ENCODE measurements around the gene SH3GLB1. TPM values are rescaled to one million over a fixed set of nuclear protein-coding genes. Genes with fewer than 3 reads are reported as not detected.

Gene SH3GLB1
- total and polyA plus RNA-seq, 4 experiments from 2014 or later, result 45.0 to 59.6 (median 55.0) TPM

- peaks cover 27% of the 10 kb centered on the region for H3K4me1 ChIP-seq (ENCODE audit: insufficient read depth, low read length)
- no peaks in the 10 kb centered on the region for H3K9me3 Mint-ChIP-seq
- no peak for DNase-seq
- intact Hi-C loops (cut with micrococcal nuclease), result no loop called here
- H3K4me3 ChIP-seq (ENCODE audit: low read length in 2 of 2), result no peak overlapping the region
- H3K9me3 ChIP-seq (ENCODE audit: control insufficient read depth in 1 of 2, low read length in 2 of 2), result no peaks in the 10 kb centered on the region
- H3K36me3 Mint-ChIP-seq, result peaks cover 22 to 46% of the 10 kb centered on the region in 2 donors
- no peaks in the 10 kb centered on the region for H3K27me3 ChIP-seq (ENCODE audit: insufficient read depth, low read length)
- H3K36me3 ChIP-seq (ENCODE audit: insufficient read depth, low read length), result peaks cover 14% of the 10 kb centered on the region
- POLR2A ChIA-PET (ENCODE audit: partially characterized antibody), result interaction anchor here (8.3 kb wide), 1 partner anchor 14 kb away, joined by 133 read pairs; the partner anchor contains the start of gene SH3GLB1
- H3K4me1 Mint-ChIP-seq, result peaks cover 20 to 35% (median 24%) of the 10 kb centered on the region in 4 donors
- no peak overlapping the region for H3K4me3 Mint-ChIP-seq
- CTCF ChIA-PET (ENCODE audit: partially characterized antibody), result interaction anchor here (9.5 kb wide), 1 partner anchor 13 kb away, joined by 165 read pairs; the partner anchor contains the start of gene SH3GLB1
- H3K27me3 Mint-ChIP-seq, result no peaks in the 10 kb centered on the region
- no peak overlapping the region for H3K27ac ChIP-seq (ENCODE audit: low read depth, low read length)
- no peak overlapping the region for H3K27ac Mint-ChIP-seq
Measured at GRCh38 chr1:86718786-86719185, 14.4 kb downstream of the SH3GLB1 start.

GRCh38 chr1:86731416-86731815 is 27.0 kb downstream of the SH3GLB1 start:
- Histone ChIP-seq H3K4me3 (ENCODE audit: low read length in 2 of 2) (no peak overlapping the region), H3K27me3 (ENCODE audit: insufficient read depth, low read length) (no peaks in the 10 kb centered on the region), H3K4me1 (ENCODE audit: insufficient read depth, low read length) (no peaks in the 10 kb centered on the region), H3K27ac (ENCODE audit: low read depth, low read length) (no peak overlapping the region), H3K36me3 (ENCODE audit: insufficient read depth, low read length) (peaks cover 17% of the 10 kb centered on the region), H3K9me3 (ENCODE audit: control insufficient read depth in 1 of 2, low read length in 2 of 2) (no peaks in the 10 kb centered on the region)
- H3K27me3 Mint-ChIP-seq, result no peaks in the 10 kb centered on the region
- DNase-seq, result no peak
- CTCF ChIA-PET (ENCODE audit: partially characterized antibody), result interaction anchor here (1.5 to 1.6 kb wide), 2 partner anchors 8 to 27 kb away, joined by 5 to 6 read pairs; partner anchors contain the start of gene SH3GLB1
- H3K27ac Mint-ChIP-seq, result peak overlapping the region in 2 of 7 donors; percentile 26 to 62
- peaks cover 4 to 14% (median 9%) of the 10 kb centered on the region in 4 donors for H3K4me1 Mint-ChIP-seq
- POLR2A ChIA-PET (ENCODE audit: partially characterized antibody), result interaction anchor here (0.6 to 1.2 kb wide), 2 partner anchors 9 to 27 kb away, joined by 3 read pairs; partner anchors contain the start of gene SH3GLB1
- no peak overlapping the region for H3K4me3 Mint-ChIP-seq
- H3K9me3 Mint-ChIP-seq, result no peaks in the 10 kb centered on the region
- peaks cover 32 to 59% of the 10 kb centered on the region in 2 donors for H3K36me3 Mint-ChIP-seq
- intact Hi-C loops (cut with micrococcal nuclease), result no loop called here

DNA sequence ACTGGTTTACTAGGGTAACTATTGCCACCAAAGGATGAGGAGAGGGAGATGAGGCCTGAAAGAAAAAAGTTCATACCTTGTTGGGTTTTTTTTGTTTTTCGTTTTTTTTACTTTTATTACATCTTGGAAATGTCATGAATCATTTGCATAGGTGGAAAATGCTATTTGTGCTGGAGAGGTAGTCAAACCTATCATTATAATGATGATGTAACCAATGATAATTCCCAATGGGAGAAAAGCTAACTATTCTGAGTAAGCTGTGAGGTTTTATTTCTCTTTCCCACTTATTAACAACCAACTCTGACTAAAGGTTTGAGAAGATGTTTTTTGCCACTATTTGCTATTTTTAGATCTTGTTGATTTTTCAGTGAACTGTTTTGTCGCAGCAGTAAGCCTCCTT is 29.0 kb downstream of the SH3GLB1 start:
- POLR2A ChIA-PET (ENCODE audit: partially characterized antibody), result no interaction called here
- H3K27me3 Mint-ChIP-seq, result no peaks in the 10 kb centered on the region
- no peak overlapping the region for H3K4me3 Mint-ChIP-seq

DNA sequence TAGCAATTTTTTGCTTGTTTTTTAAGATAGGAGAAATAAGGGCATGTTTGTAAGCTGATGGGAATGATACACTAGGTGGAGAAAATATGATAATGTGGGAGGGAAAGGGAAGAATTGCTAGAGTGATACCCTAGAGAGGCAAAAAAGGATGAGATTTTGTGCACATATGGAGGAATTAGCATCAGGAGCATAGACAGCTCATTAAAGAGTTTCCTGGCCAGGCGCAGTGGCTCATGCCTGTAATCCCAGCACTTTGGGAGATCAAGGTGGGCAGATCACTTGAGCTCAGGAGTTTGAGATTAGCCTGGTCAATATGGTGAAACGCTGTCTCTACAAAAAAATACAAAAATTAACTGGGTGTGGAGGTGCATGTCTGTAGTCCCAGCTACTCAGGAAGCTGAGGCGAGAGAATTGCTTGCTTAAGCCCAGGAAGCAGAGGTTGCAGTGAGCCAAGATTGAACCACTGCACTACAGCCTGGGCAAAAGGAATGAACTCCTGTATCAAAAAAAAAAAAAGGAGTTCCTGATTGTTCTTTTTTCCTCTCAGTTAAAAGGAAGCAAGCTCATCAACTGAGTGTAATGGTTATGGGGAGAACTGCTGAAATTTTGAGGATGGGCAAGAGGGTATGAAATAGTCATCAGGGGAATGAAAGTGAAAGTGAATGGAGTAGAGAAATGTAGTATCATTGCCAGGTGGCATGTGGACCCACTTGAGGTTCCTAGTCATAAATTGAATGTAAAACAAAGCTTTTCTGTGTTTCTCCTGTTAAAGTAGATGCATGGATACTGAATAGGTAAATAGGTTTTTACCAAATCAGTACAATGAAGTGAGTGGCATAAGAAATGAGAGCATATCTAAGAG is 35.5 kb downstream of the SH3GLB1 start:
- Mint-ChIP-seq H3K27ac (no peak overlapping the region), H3K4me1 (peaks cover 2 to 4% (median 4%) of the 10 kb centered on the region in 4 donors)
- intact Hi-C loops (cut with micrococcal nuclease), result loop anchor here (1.0 to 5.0 kb wide), 2 partner anchors 36 to 342 kb away; partner anchors contain the start of gene SH3GLB1

More for the DNA sequence above, 29.0 kb downstream of the SH3GLB1 start:
- no peak for DNase-seq
- Histone ChIP-seq H3K27ac (ENCODE audit: low read depth, low read length) (no peak overlapping the region), H3K4me1 (ENCODE audit: insufficient read depth, low read length) (no peaks in the 10 kb centered on the region), H3K4me3 (ENCODE audit: low read length in 2 of 2) (no peak overlapping the region), H3K27me3 (ENCODE audit: insufficient read depth, low read length) (no peaks in the 10 kb centered on the region), H3K36me3 (ENCODE audit: insufficient read depth, low read length) (peaks cover 26% of the 10 kb centered on the region), H3K9me3 (ENCODE audit: control insufficient read depth in 1 of 2, low read length in 2 of 2) (no peaks in the 10 kb centered on the region)
- intact Hi-C loops (cut with micrococcal nuclease), result no loop called here
- Mint-ChIP-seq H3K36me3 (peaks cover 27 to 56% of the 10 kb centered on the region in 2 donors), H3K4me1 (peaks cover 3 to 11% (median 4%) of the 10 kb centered on the region in 4 donors), H3K27ac (peak overlapping the region in 5 of 7 donors; percentile 7 to 73 (median 30)), H3K9me3 (no peaks in the 10 kb centered on the region)
- CTCF ChIA-PET (ENCODE audit: partially characterized antibody), result interaction anchor here (1.5 to 2.0 kb wide), 2 partner anchors 27 to 29 kb away, joined by 7 to 8 read pairs; partner anchors contain the start of gene SH3GLB1

DNA sequence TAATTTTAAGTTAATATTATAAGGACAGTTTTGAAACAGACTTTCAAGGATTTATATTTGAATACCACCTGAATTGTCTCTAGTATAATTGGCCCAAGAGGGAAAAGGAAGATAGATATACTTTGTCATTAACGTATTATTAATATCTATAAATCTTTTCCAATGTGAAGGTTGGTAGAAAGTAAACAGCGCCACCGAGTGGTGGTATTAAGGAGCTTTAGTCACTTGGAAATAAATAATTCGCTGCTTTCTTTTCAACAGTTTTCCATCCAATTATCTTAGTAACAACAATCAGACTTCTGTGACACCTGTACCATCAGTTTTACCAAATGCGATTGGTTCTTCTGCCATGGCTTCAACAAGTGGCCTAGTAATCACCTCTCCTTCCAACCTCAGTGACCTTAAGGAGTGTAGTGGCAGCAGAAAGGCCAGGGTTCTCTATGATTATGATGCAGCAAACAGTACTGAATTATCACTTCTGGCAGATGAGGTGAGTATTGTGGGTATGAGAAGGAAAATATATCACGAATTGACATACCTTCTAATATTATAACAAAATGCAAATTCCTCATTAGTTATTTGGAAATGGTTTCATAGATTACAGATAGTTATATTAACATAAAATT is 37.7 kb downstream of the SH3GLB1 start:
- Mint-ChIP-seq H3K27ac (no peak overlapping the region), H3K9me3 (no peaks in the 10 kb centered on the region), H3K4me3 (no peak overlapping the region), H3K27me3 (no peaks in the 10 kb centered on the region), H3K36me3 (peaks cover 31 to 37% of the 10 kb centered on the region in 2 donors), H3K4me1 (peaks cover 2 to 4% (median 4%) of the 10 kb centered on the region in 4 donors)
- peak; percentile 11 to 55 (median 40) for DNase-seq
- H3K27ac ChIP-seq (ENCODE audit: low read depth, low read length), result no peak overlapping the region
- intact Hi-C loops (cut with micrococcal nuclease), result loop anchor here (1.0 to 5.0 kb wide), 4 partner anchors 242 to 361 kb away; no protein-coding TSS in a partner anchor
- H3K27me3 ChIP-seq (ENCODE audit: insufficient read depth, low read length), result no peaks in the 10 kb centered on the region
- peaks cover 35% of the 10 kb centered on the region for H3K36me3 ChIP-seq (ENCODE audit: insufficient read depth, low read length)
- POLR2A ChIA-PET (ENCODE audit: partially characterized antibody), result interaction anchor here (5.3 kb wide), 1 partner anchor 37 kb away, joined by 45 read pairs; the partner anchor contains the start of gene SH3GLB1
- peaks cover 24% of the 10 kb centered on the region for H3K4me1 ChIP-seq (ENCODE audit: insufficient read depth, low read length)
- H3K4me3 ChIP-seq (ENCODE audit: low read length in 2 of 2), result no peak overlapping the region
- CTCF ChIA-PET (ENCODE audit: partially characterized antibody), result interaction anchor here (0.6 to 4.0 kb wide), 7 partner anchors 12 to 358 kb away, joined by 3 to 14 read pairs (median 4); partner anchors contain the start of gene SH3GLB1
- H3K9me3 ChIP-seq (ENCODE audit: control insufficient read depth in 1 of 2, low read length in 2 of 2), result no peaks in the 10 kb centered on the region

More for the DNA sequence above, 35.5 kb downstream of the SH3GLB1 start:
- Histone ChIP-seq H3K9me3 (ENCODE audit: control insufficient read depth in 1 of 2, low read length in 2 of 2) (no peaks in the 10 kb centered on the region), H3K27me3 (ENCODE audit: insufficient read depth, low read length) (no peaks in the 10 kb centered on the region), H3K4me3 (ENCODE audit: low read length in 2 of 2) (no peak overlapping the region), H3K4me1 (ENCODE audit: insufficient read depth, low read length) (peaks cover 24% of the 10 kb centered on the region), H3K36me3 (ENCODE audit: insufficient read depth, low read length) (peaks cover 51% of the 10 kb centered on the region), H3K27ac (ENCODE audit: low read depth, low read length) (peak overlapping the region; percentile 3)
- peaks cover 30 to 38% of the 10 kb centered on the region in 2 donors for H3K36me3 Mint-ChIP-seq
- DNase-seq, result peak in 4 of 5 donors; percentile 17 to 28 (median 25)
- CTCF ChIA-PET (ENCODE audit: partially characterized antibody), result interaction anchor here (0.5 to 2.3 kb wide), 12 partner anchors 9 to 360 kb away, joined by 3 to 13 read pairs (median 3); partner anchors contain the start of gene SH3GLB1
- POLR2A ChIA-PET (ENCODE audit: partially characterized antibody), result interaction anchor here (0.8 to 5.3 kb wide), 8 partner anchors 9 to 351 kb away, joined by 3 to 45 read pairs (median 4); partner anchors contain the start of genes HS2ST1, SELENOF and SH3GLB1
- no peaks in the 10 kb centered on the region for H3K9me3 Mint-ChIP-seq
- no peak overlapping the region for H3K4me3 Mint-ChIP-seq
- H3K27me3 Mint-ChIP-seq, result no peaks in the 10 kb centered on the region

DNA sequence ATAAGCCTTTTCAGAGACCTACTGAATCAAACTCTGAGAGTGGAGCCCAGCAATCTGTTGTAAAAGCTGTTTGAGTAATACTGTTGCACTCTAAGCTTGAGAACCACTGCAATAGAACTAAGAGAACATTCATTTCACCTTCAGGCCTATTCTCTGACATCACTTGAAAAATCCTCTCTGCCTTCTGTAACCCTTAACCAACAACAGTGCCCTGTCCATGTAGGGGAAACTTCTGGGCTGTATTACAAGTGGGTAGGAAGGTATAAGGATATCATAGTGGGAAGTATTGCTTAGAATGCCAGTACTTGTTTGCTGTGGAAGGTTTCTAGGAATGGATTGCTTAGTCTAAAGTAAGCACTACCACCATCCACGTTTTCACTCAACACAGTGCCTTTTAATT is 42.9 kb downstream of the SH3GLB1 start:
- Histone ChIP-seq H3K4me3 (ENCODE audit: low read length in 2 of 2) (no peak overlapping the region), H3K27ac (ENCODE audit: low read depth, low read length) (no peak overlapping the region), H3K36me3 (ENCODE audit: insufficient read depth, low read length) (peaks cover 25% of the 10 kb centered on the region), H3K9me3 (ENCODE audit: control insufficient read depth in 1 of 2, low read length in 2 of 2) (no peaks in the 10 kb centered on the region), H3K4me1 (ENCODE audit: insufficient read depth, low read length) (no peaks in the 10 kb centered on the region), H3K27me3 (ENCODE audit: insufficient read depth, low read length) (no peaks in the 10 kb centered on the region)
- no peak overlapping the region for H3K4me3 Mint-ChIP-seq
- H3K36me3 Mint-ChIP-seq, result peaks cover 27 to 32% of the 10 kb centered on the region in 2 donors
- H3K27ac Mint-ChIP-seq, result peak overlapping the region in 3 of 7 donors; percentile 15 to 38 (median 36)
- H3K9me3 Mint-ChIP-seq, result no peaks in the 10 kb centered on the region
- intact Hi-C loops (cut with micrococcal nuclease), result no loop called here
- H3K27me3 Mint-ChIP-seq, result no peaks in the 10 kb centered on the region
- DNase-seq, result no peak
- ChIA-PET CTCF (ENCODE audit: partially characterized antibody) (interaction anchor here (4.4 kb wide), 1 partner anchor 43 kb away, joined by 31 read pairs; the partner anchor contains the start of gene SH3GLB1), POLR2A (ENCODE audit: partially characterized antibody) (no interaction called here)
- no peaks in the 10 kb centered on the region for H3K4me1 Mint-ChIP-seq
